Measurements from ENCODE around the gene VWA8. TPM values are rescaled to one million over a fixed set of nuclear protein-coding genes. Genes with fewer than 3 reads are reported as not detected.

Gene VWA8
- total and polyA plus RNA-seq, 2 of the 13 experiments (the other 11 are each of a cell fraction or from before 2014, with no cell fraction given): 9.1 to 17.3 TPM

GRCh38 chr13:41648314-41648935, 312.5 kb downstream of the VWA8 start (continued):
- TF ChIP-seq KIAA2018 (CRISPR knock-in tag; IDR thresholded peaks at IDR 0.05; ENCODE audit: borderline replicate concordance) (no peak), ZFP41 (CRISPR knock-in tag; IDR thresholded peaks at IDR 0.05; ENCODE audit: borderline replicate concordance) (no peak), ZNF609 (CRISPR knock-in tag; IDR thresholded peaks at IDR 0.05; ENCODE audit: borderline replicate concordance) (no peak; the same call in 1 of the 2 replicates), ZNF513 (CRISPR knock-in tag; conservative IDR thresholded peaks at IDR 0.05) (no peak), ZNF839 (CRISPR knock-in tag; IDR thresholded peaks at IDR 0.05; ENCODE audit: borderline replicate concordance) (no peak), HDAC2 (CRISPR knock-in tag; IDR thresholded peaks at IDR 0.05) (peak; percentile 69), EEA1 (CRISPR knock-in tag; IDR thresholded peaks at IDR 0.05; ENCODE audit: borderline replicate concordance) (no peak), FOXA1 (IDR thresholded peaks at IDR 0.05) (peak; percentile 95), FOXA1 (CRISPR knock-in tag; IDR thresholded peaks at IDR 0.05) (peak; percentile 97), TBP (CRISPR knock-in tag; IDR thresholded peaks at IDR 0.05) (no peak), ZNF772 (CRISPR knock-in tag; IDR thresholded peaks at IDR 0.05) (no peak), SOX5 (CRISPR knock-in tag; IDR thresholded peaks at IDR 0.05; ENCODE audit: borderline replicate concordance) (peak; percentile 99), ZBTB14 (CRISPR knock-in tag; IDR thresholded peaks at IDR 0.05) (no peak)
